Fibroblast of lung (primary cell): ENCODE data around the gene CATSPER1.

Source experiments
- EZH2 ChIP-seq: IDR thresholded peaks from 2 replicates; pipeline ENCODE4 v1.5.1; 2012; ENCODE audit warnings: low read length, control low read depth, mild to moderate bottlenecking; ENCODE audit errors: missing control alignments
- TF ChIP-seq, protein P1 (sequence below), 2 donors: IDR thresholded peaks in 1 of 2; conservative IDR thresholded peaks in 1 of 2; 1 replicate in 1 of 2; 2 replicates in 1 of 2; pipeline ENCODE4 v1.5.1; 2011 to 2012; ENCODE audit warnings: low read length in 2 of 2, control low read depth in 1 of 2, inconsistent platforms in 1 of 2, low read depth in 1 of 2, mild to moderate bottlenecking in 1 of 2

DNA sequence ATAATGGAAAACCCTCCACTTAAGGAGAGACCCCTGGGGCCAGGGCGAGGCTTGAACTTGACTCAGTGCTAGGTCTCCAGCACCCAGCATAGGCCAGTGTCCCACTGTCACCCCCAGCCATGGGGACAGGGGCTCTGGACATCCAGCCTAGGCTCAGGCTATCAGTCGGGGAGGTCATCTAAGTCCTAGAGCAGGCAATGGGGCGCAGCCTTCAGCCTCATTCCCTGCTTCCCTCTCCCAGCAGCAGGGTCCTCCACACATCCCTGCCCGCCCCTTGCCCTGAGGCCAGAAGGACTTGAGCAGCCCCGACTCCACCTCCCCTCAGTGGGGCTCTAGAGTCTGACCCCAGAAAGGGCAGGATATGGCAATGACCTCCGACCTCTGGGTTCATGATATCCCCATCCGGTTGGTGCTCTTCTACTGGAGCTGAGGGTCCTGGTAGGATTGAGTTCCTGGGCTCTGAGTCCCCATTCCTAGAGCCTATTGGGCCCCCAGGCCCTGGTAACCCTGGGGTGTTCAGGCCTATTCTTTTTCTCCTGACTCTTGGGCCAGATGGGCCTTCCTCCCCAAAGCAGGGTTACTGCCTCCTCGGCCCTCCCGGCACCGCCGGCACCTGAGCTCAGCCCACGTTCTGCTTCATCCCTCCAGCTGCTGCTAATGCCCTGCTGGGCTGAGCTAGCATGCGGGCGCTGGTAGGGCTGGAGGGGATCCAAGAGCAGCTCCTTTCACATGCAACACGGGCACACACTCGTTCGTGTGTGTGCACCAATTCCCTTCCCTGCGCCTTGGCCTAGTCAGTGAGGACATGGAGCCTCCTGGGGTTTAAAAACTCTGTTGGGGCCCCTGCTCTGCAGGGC lies 10.1 kb downstream of the CATSPER1 start:
- TF ChIP-seq, protein P1, sequence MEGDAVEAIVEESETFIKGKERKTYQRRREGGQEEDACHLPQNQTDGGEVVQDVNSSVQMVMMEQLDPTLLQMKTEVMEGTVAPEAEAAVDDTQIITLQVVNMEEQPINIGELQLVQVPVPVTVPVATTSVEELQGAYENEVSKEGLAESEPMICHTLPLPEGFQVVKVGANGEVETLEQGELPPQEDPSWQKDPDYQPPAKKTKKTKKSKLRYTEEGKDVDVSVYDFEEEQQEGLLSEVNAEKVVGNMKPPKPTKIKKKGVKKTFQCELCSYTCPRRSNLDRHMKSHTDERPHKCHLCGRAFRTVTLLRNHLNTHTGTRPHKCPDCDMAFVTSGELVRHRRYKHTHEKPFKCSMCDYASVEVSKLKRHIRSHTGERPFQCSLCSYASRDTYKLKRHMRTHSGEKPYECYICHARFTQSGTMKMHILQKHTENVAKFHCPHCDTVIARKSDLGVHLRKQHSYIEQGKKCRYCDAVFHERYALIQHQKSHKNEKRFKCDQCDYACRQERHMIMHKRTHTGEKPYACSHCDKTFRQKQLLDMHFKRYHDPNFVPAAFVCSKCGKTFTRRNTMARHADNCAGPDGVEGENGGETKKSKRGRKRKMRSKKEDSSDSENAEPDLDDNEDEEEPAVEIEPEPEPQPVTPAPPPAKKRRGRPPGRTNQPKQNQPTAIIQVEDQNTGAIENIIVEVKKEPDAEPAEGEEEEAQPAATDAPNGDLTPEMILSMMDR (conservative IDR thresholded peaks at IDR 0.05 in 1 of 2, IDR thresholded peaks at IDR 0.05 in 1 of 2; ENCODE audit: low read depth in 1 of 2, low read length in 2 of 2), result no peak
- no peak for TF ChIP-seq EZH2
